T-cell (primary cell): ENCODE data around the gene GTF3C1. TPM values are rescaled to one million over a fixed set of nuclear protein-coding genes. Genes with fewer than 3 reads are reported as not detected.

Source experiments
- ATAC-seq, 4 experiments: fragments of 200-7000 bp in 3 of 4; fragments of 150-1000 bp in 1 of 4; cut with Tn5 transposase; replicated peaks in 1 of 4; 1 replicate in 3 of 4; 2 replicates in 1 of 4; pipeline ENCODE4 v1.10.0; 2021; ENCODE audit warnings: moderate library complexity in 3 of 4, mild to moderate bottlenecking in 2 of 4, moderate number of reproducible peaks in 1 of 4
- CTCF ChIA-PET, 2 donors: fragments of 300-600 bp; sonication (Branson Sonifier 250); formaldehyde crosslinking; loops; one replicate each; lab custom pipeline; 2022; ENCODE audit warnings: antibody characterized with exemption in 2 of 2; lab: Charles Lee
- POLR2A ChIA-PET, 2 donors: fragments of 300-600 bp; sonication (Branson Sonifier 250); formaldehyde crosslinking; loops; one replicate each; lab custom pipeline; 2022; ENCODE audit warnings: antibody characterized with exemption in 2 of 2; lab: Charles Lee
- DNase-seq, 35 experiments: peaks; one replicate each; pipeline versions ENCODE4 v3.0.0 to v3.0.0-alpha.2; 2013 to 2023
- H3K27ac ChIP-seq: one replicate; pipeline ENCODE4 v1.5.1; 2013; ENCODE audit warnings: low read length
- H3K27me3 ChIP-seq, 2 experiments: replicated peaks in 1 of 2; 1 replicate in 1 of 2; 2 replicates in 1 of 2; pipeline versions ENCODE4 v1.6.1 to v1.7.0; 2013; ENCODE audit warnings: low read length in 1 of 2, mixed read lengths in 1 of 2; ENCODE audit not compliant: control insufficient read depth in 2 of 2, insufficient read depth in 2 of 2; ENCODE audit errors: extremely low read depth in 1 of 2
- H3K36me3 ChIP-seq, 2 donors: 1 replicate in 1 of 2; 2 replicates in 1 of 2; pipeline versions ENCODE4 v1.6.1 to v1.7.0; 2013; ENCODE audit warnings: low read length in 1 of 2; ENCODE audit not compliant: control insufficient read depth in 2 of 2, insufficient read depth in 1 of 2; ENCODE audit errors: extremely low read depth in 1 of 2
- H3K4me1 ChIP-seq, 2 experiments: 1 replicate in 1 of 2; 2 replicates in 1 of 2; pipeline versions ENCODE4 v1.6.1 to v1.7.0; 2013; ENCODE audit warnings: low read length in 2 of 2, mixed read lengths in 1 of 2; ENCODE audit not compliant: insufficient read depth in 2 of 2, control insufficient read depth in 1 of 2; ENCODE audit errors: extremely low read depth in 1 of 2
- H3K4me3 ChIP-seq, 2 donors: 1 replicate in 1 of 2; 2 replicates in 1 of 2; pipeline versions ENCODE4 v1.5.1 to v1.7.0; 2013; ENCODE audit warnings: mild to moderate bottlenecking in 2 of 2, low read length in 1 of 2, moderate library complexity in 1 of 2; ENCODE audit not compliant: control insufficient read depth in 1 of 2; ENCODE audit errors: extremely low read depth in 1 of 2
- H3K9me3 ChIP-seq: 2 replicates; pipeline ENCODE4 v1.7.0; 2013
- H3K27ac Mint-ChIP-seq, 2 donors: one replicate each; pipeline ENCODE4 v1.8.0; 2020 to 2021; ENCODE audit warnings: mild to moderate bottlenecking in 2 of 2, mixed read lengths in 2 of 2
- H3K27me3 Mint-ChIP-seq, 2 donors: one replicate each; pipeline ENCODE4 v1.8.0; 2021 to 2022; ENCODE audit warnings: mixed read lengths in 2 of 2
- H3K36me3 Mint-ChIP-seq: one replicate; pipeline ENCODE4 v1.8.0; 2021; ENCODE audit warnings: mixed read lengths
- H3K4me1 Mint-ChIP-seq, 3 donors: one replicate each; pipeline ENCODE4 v1.8.0; 2020 to 2022; ENCODE audit warnings: mixed read lengths in 3 of 3, mild to moderate bottlenecking in 1 of 3
- H3K4me3 Mint-ChIP-seq, 3 donors: one replicate each; pipeline ENCODE4 v1.8.0; 2020 to 2022; ENCODE audit warnings: mild to moderate bottlenecking in 3 of 3, mixed read lengths in 3 of 3, moderate library complexity in 3 of 3
- H3K9me3 Mint-ChIP-seq, 3 donors: one replicate each; pipeline ENCODE4 v1.8.0; 2020 to 2022; ENCODE audit warnings: mixed read lengths in 3 of 3
- WGBS: methylation state at CpG from one replicate; pipeline ENCODE4 v1.1.5; 2013; ENCODE audit warnings: missing lambda C conversion rate; ENCODE audit not compliant: insufficient coverage; 5-methylcytosine and 5-hydroxymethylcytosine counted together
- total RNA-seq, 35 experiments: library from RNA in 6 of 35; stranded (reverse) in 6 of 35; fragments of 120-200 nt in 1 of 35; gene quantifications; one replicate each; pipeline versions ENCODE4 v1.2.1 to v1.2.4 and lab custom pipeline; 2013 to 2026

The GTF3C1 gene
- total RNA-seq, 5 donors from 2014 or later (not counting 1 experiment from before 2014, with no cell fraction given): 60.3 to 72.8 (median 61.4) TPM

DNA sequence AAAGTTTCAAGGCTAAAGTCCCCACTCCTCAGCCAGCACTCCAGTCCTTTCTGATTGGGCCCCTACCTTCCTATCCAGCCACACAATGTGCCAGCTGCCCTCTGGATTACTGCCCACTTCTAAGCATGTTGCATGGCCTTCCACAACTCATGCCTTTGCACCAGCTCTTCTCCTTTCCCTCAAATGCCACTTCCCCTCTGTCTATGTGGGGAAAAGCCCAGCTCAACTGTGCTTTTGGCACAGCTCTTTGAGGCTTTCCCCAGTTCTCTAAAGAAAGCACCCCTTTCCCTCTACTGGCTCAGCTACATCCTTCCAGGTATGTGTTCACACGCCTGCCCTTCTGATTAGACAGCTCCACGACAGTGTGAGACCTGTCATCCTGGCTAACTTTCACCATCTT lies 18.5 kb downstream of the GTF3C1 start:
- WGBS: no CpG with 5 or more reads among the region's 2 CpGs
- Histone ChIP-seq H3K4me1 (no peaks in the 10 kb centered on the region), H3K4me3 (no peak overlapping the region), H3K27me3 (no peaks in the 10 kb centered on the region), H3K27ac (no peak overlapping the region), H3K36me3 (peaks cover 24 to 81% of the 10 kb centered on the region in 2 donors), H3K9me3 (no peaks in the 10 kb centered on the region)
- POLR2A ChIA-PET: no interaction called here
- DNase-seq (no peak), ATAC-seq (no peak)
- Mint-ChIP-seq H3K27me3 (no peaks in the 10 kb centered on the region), H3K4me1 (peaks cover 0 to 4% (median 0%) of the 10 kb centered on the region in 3 donors), H3K4me3 (no peak overlapping the region), H3K27ac (no peak overlapping the region), H3K9me3 (no peaks in the 10 kb centered on the region), H3K36me3 (peaks cover 80% of the 10 kb centered on the region)
- CTCF ChIA-PET: no interaction called here

DNA sequence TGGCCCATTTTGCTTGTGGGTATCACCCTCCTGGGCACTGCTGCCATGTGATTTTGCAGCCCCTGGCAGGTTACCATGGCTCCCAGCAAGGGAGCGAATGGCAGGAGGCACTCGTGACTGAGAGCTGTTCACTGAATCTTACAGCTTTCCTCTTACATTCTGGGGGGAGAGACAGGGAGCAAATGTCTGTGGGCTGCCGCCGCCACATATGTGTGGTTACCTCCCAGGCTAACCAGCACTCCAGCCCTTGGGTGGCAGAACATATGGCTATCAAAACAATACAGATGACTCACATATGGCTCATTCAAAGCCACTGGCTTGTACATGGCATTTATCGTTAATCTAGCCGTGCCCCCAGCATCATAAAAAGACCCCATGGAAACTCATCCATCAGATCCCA lies 19.8 kb downstream of the GTF3C1 start:
- no peaks in the 10 kb centered on the region for H3K27me3 ChIP-seq
- no peak overlapping the region for H3K4me3 ChIP-seq
- Mint-ChIP-seq H3K9me3 (no peaks in the 10 kb centered on the region), H3K27ac (no peak overlapping the region), H3K4me1 (peaks cover 0 to 4% (median 0%) of the 10 kb centered on the region in 3 donors), H3K4me3 (no peak overlapping the region), H3K27me3 (no peaks in the 10 kb centered on the region), H3K36me3 (peaks cover 80% of the 10 kb centered on the region)
- DNase-seq (no peak), ATAC-seq (no peak)
- CTCF ChIA-PET: no interaction called here
- no peaks in the 10 kb centered on the region for H3K9me3 ChIP-seq
- peaks cover 25 to 86% of the 10 kb centered on the region in 2 donors for H3K36me3 ChIP-seq
- no peak overlapping the region for H3K27ac ChIP-seq
- H3K4me1 ChIP-seq: no peaks in the 10 kb centered on the region
- POLR2A ChIA-PET: no interaction called here
- 100% methylated on average over 2 of the region's 6 CpGs for WGBS

DNA sequence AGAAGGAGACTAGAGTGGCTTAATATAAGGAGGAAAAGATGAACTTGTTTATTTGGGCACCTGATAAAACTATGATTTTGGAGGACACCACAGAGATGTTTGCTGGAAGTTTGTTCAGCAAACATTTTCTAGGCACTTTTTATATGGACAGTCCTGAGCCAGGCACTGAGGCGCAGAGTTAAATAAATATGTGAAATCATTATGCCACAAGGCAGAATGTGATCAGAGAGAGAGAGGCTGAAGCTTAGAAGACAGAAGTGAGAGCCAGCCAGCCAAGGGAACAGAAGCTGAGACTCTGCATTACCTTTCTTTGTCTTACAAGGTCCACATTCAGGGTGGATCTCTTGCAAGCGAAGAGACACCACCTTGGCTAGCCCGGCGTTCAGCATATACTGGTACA lies 21.4 kb downstream of the GTF3C1 start:
- Histone ChIP-seq H3K36me3 (peaks cover 23 to 90% of the 10 kb centered on the region in 2 donors), H3K4me3 (no peak overlapping the region), H3K4me1 (no peaks in the 10 kb centered on the region), H3K9me3 (no peaks in the 10 kb centered on the region), H3K27me3 (no peaks in the 10 kb centered on the region), H3K27ac (no peak overlapping the region)
- Mint-ChIP-seq H3K4me3 (no peak overlapping the region), H3K9me3 (no peaks in the 10 kb centered on the region), H3K27ac (no peak overlapping the region), H3K4me1 (peaks cover 0 to 4% (median 0%) of the 10 kb centered on the region in 3 donors), H3K36me3 (peaks cover 76% of the 10 kb centered on the region), H3K27me3 (no peaks in the 10 kb centered on the region)
- no CpG with 5 or more reads among the region's 4 CpGs for WGBS
- DNase-seq (no peak), ATAC-seq (no peak)
- ChIA-PET CTCF (no interaction called here), POLR2A (interaction anchor here in 1 of 2 donors (0.6 kb wide), 1 partner anchor 206 kb away, joined by 3 read pairs; no protein-coding TSS in a partner anchor)

GRCh38 chr16:27526180-27526579 lies 23.5 kb downstream of the GTF3C1 start:
- no peaks in the 10 kb centered on the region for H3K27me3 Mint-ChIP-seq
- ATAC-seq (no peak), DNase-seq (no peak)
- ChIA-PET CTCF (no interaction called here), POLR2A (no interaction called here)
- H3K27ac ChIP-seq: no peak overlapping the region
- H3K9me3 Mint-ChIP-seq: no peaks in the 10 kb centered on the region
- no peaks in the 10 kb centered on the region for H3K9me3 ChIP-seq
- H3K4me3 Mint-ChIP-seq: no peak overlapping the region
- 91% methylated on average over 5 of the region's 6 CpGs for WGBS
- peaks cover 16 to 82% of the 10 kb centered on the region in 2 donors for H3K36me3 ChIP-seq
- peaks cover 0 to 1% (median 0%) of the 10 kb centered on the region in 3 donors for H3K4me1 Mint-ChIP-seq
- no peaks in the 10 kb centered on the region for H3K27me3 ChIP-seq
- no peaks in the 10 kb centered on the region for H3K4me1 ChIP-seq
- peaks cover 76% of the 10 kb centered on the region for H3K36me3 Mint-ChIP-seq
- H3K27ac Mint-ChIP-seq: no peak overlapping the region
- H3K4me3 ChIP-seq: no peak overlapping the region

GRCh38 chr16:27522173-27522707 lies 27.5 kb downstream of the GTF3C1 start:
- Mint-ChIP-seq H3K4me1 (no peaks in the 10 kb centered on the region), H3K27me3 (no peaks in the 10 kb centered on the region), H3K4me3 (no peak overlapping the region), H3K36me3 (peaks cover 71% of the 10 kb centered on the region), H3K27ac (no peak overlapping the region), H3K9me3 (no peaks in the 10 kb centered on the region)
- ChIA-PET CTCF (interaction anchor here in 1 of 2 donors (0.6 kb wide), 1 partner anchor 107 kb away, joined by 4 read pairs; no protein-coding TSS in a partner anchor), POLR2A (no interaction called here)
- DNase-seq: no peak
- no peaks in the 10 kb centered on the region for H3K9me3 ChIP-seq
- H3K27ac ChIP-seq: no peak overlapping the region
- no peak overlapping the region for H3K4me3 ChIP-seq
- no peak for ATAC-seq
- H3K36me3 ChIP-seq: peaks cover 13 to 73% of the 10 kb centered on the region in 2 donors
- WGBS: 100% methylated on average over 1 of the region's 6 CpGs
- H3K4me1 ChIP-seq: no peaks in the 10 kb centered on the region
- H3K27me3 ChIP-seq: no peaks in the 10 kb centered on the region

DNA sequence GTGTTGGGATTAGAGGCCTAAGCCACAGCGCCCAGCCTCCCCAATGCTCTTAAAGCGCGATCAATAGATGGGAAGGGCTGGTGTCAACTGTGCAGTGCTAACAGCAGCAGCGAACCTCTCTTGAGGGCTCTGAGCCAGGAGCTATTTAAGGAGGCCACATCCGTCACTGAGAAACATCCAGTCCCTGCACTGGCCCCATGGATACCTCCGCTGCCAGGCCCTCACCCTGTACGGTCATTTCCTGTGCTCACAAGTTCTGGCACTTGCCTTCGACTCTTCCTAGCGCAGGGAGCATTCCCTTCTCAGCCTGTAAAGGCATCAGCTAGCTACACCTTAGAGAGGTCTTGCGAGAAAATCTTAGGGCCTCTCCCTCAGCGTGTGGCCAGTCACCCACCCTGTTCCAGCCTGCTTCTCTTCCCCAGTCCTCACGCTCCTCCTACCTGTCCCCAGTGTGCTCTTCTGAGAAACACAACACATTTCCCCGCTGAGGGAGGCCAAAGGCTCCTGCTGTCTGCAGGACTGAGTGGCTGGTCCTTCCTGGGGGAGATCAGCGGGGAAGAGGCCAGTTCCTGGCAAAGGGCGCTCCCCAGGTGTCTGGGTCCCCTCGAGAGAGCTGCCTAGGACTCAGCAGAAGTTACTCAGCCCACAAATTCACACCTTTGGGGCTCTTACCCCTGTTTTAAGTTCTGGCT lies 28.6 kb downstream of the GTF3C1 start:
- Mint-ChIP-seq H3K4me3 (no peak overlapping the region), H3K4me1 (no peaks in the 10 kb centered on the region), H3K27ac (no peak overlapping the region), H3K27me3 (no peaks in the 10 kb centered on the region), H3K9me3 (no peaks in the 10 kb centered on the region), H3K36me3 (peaks cover 68% of the 10 kb centered on the region)
- ATAC-seq: no peak
- no peak overlapping the region for H3K4me3 ChIP-seq
- ChIA-PET CTCF (no interaction called here), POLR2A (no interaction called here)
- no peak overlapping the region for H3K27ac ChIP-seq
- H3K9me3 ChIP-seq: no peaks in the 10 kb centered on the region
- no peaks in the 10 kb centered on the region for H3K4me1 ChIP-seq
- WGBS: 91% methylated on average over 16 of the region's 16 CpGs
- H3K36me3 ChIP-seq: peaks cover 4 to 71% of the 10 kb centered on the region in 2 donors
- no peak for DNase-seq
- H3K27me3 ChIP-seq: no peaks in the 10 kb centered on the region
